ENCODE data around the gene FAM53C. TPM values are rescaled to one million over a fixed set of nuclear protein-coding genes. Genes with fewer than 3 reads are reported as not detected.
A peak's percentile ranks its signal among the peaks of the same experiment; 100 is the strongest.

The FAM53C gene
- total RNA-seq, 3 donors from 2014 or later (not counting 1 experiment from before 2014, with no cell fraction given): 65.1 to 140 (median 73.6) TPM

DNA sequence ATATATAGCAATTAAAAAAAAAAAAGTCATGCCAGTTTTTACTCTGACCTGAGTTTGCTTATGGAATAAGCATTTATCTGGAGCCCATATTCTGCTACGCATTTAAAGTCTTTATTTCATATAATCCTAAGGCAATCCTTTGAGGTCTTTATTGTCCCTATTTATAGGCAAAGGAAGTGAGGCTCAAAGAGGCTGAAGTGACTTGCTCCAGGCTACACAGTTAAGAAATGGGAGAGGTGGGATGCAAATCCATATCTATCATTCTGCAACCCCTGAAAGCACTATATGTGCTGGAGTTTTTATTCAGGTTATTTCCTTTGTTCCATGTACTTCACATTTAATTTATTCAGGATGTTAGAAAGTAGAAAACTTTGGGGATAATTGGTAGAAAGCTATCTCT is 26.5 kb downstream of the FAM53C start:
- Mint-ChIP-seq H3K4me1 (peaks cover 57% of the 10 kb centered on the region in 2 donors), H3K4me3 (no peak overlapping the region), H3K36me3 (no peaks in the 10 kb centered on the region), H3K27ac (no peak overlapping the region), H3K9me3 (no peaks in the 10 kb centered on the region), H3K27me3 (ENCODE audit: low read depth in 2 of 2) (no peaks in the 10 kb centered on the region)
- DNase-seq: no peak
- Histone ChIP-seq H3K27ac (ENCODE audit: low read length) (no peak overlapping the region), H3K36me3 (ENCODE audit: control insufficient read depth, insufficient read depth, low read length) (peaks cover 2% of the 10 kb centered on the region), H3K9me3 (ENCODE audit: control insufficient read depth, insufficient read depth, low read length) (no peaks in the 10 kb centered on the region), H3K4me1 (ENCODE audit: control insufficient read depth, insufficient read depth, low read length) (peaks cover 5% of the 10 kb centered on the region), H3K27me3 (ENCODE audit: control insufficient read depth, insufficient read depth, low read length) (no peaks in the 10 kb centered on the region), H3K4me3 (ENCODE audit: low read length) (no peak overlapping the region)
- intact Hi-C loops (cut with micrococcal nuclease): no loop called here
- no peak for ATAC-seq
- WGBS (ENCODE audit: insufficient coverage): no CpG with 5 or more reads among the region's 1 CpG
- TF ChIP-seq, protein P1, sequence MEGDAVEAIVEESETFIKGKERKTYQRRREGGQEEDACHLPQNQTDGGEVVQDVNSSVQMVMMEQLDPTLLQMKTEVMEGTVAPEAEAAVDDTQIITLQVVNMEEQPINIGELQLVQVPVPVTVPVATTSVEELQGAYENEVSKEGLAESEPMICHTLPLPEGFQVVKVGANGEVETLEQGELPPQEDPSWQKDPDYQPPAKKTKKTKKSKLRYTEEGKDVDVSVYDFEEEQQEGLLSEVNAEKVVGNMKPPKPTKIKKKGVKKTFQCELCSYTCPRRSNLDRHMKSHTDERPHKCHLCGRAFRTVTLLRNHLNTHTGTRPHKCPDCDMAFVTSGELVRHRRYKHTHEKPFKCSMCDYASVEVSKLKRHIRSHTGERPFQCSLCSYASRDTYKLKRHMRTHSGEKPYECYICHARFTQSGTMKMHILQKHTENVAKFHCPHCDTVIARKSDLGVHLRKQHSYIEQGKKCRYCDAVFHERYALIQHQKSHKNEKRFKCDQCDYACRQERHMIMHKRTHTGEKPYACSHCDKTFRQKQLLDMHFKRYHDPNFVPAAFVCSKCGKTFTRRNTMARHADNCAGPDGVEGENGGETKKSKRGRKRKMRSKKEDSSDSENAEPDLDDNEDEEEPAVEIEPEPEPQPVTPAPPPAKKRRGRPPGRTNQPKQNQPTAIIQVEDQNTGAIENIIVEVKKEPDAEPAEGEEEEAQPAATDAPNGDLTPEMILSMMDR (IDR thresholded peaks at IDR 0.05): no peak

GRCh38 chr5:138366632-138367382 is 28.7 kb downstream of the FAM53C start:
- H3K27ac ChIP-seq (ENCODE audit: low read length): no peak overlapping the region
- peaks cover 11% of the 10 kb centered on the region for H3K4me1 ChIP-seq (ENCODE audit: control insufficient read depth, insufficient read depth, low read length)
- 80% methylated on average over 4 of the region's 4 CpGs for WGBS (ENCODE audit: insufficient coverage)
- no peak for ATAC-seq
- TF ChIP-seq, protein P1 (IDR thresholded peaks at IDR 0.05): no peak
- Mint-ChIP-seq H3K4me1 (peaks cover 44 to 46% of the 10 kb centered on the region in 2 donors), H3K27ac (peak overlapping the region; percentile 5 to 13), H3K36me3 (no peaks in the 10 kb centered on the region), H3K4me3 (no peak overlapping the region), H3K9me3 (no peaks in the 10 kb centered on the region), H3K27me3 (ENCODE audit: low read depth in 2 of 2) (no peaks in the 10 kb centered on the region)
- peaks cover 2% of the 10 kb centered on the region for H3K36me3 ChIP-seq (ENCODE audit: control insufficient read depth, insufficient read depth, low read length)
- H3K27me3 ChIP-seq (ENCODE audit: control insufficient read depth, insufficient read depth, low read length): no peaks in the 10 kb centered on the region
- DNase-seq: no peak
- no peak overlapping the region for H3K4me3 ChIP-seq (ENCODE audit: low read length)
- no peaks in the 10 kb centered on the region for H3K9me3 ChIP-seq (ENCODE audit: control insufficient read depth, insufficient read depth, low read length)
- intact Hi-C loops (cut with micrococcal nuclease): no loop called here

DNA sequence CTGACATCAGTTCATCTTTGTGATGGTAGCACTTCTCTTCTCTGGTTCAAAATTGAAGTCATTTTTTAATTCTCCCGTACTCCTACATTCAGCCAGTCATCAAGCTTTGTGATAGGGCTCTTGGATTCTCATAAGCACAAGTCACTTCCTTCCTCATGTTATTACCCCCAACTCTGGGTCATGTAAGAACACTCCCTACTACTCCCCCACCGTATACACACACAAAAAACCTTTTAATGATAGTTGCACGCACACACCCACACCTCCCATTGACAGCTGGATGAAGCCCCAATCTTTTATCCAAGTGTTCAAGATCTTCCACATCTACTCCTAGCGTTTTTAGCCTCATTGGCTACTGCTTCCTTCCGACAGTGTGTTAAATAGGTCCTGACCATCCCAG is 31.2 kb downstream of the FAM53C start:
- Histone ChIP-seq H3K9me3 (ENCODE audit: control insufficient read depth, insufficient read depth, low read length) (no peaks in the 10 kb centered on the region), H3K36me3 (ENCODE audit: control insufficient read depth, insufficient read depth, low read length) (no peaks in the 10 kb centered on the region), H3K27ac (ENCODE audit: low read length) (peak overlapping the region; percentile 22), H3K4me3 (ENCODE audit: low read length) (no peak overlapping the region), H3K27me3 (ENCODE audit: control insufficient read depth, insufficient read depth, low read length) (no peaks in the 10 kb centered on the region), H3K4me1 (ENCODE audit: control insufficient read depth, insufficient read depth, low read length) (peaks cover 11% of the 10 kb centered on the region)
- H3K4me3 Mint-ChIP-seq: no peak overlapping the region
- no peaks in the 10 kb centered on the region for H3K9me3 Mint-ChIP-seq
- H3K27ac Mint-ChIP-seq: peak overlapping the region; percentile 29 to 57
- no peak for DNase-seq
- H3K27me3 Mint-ChIP-seq (ENCODE audit: low read depth in 2 of 2): no peaks in the 10 kb centered on the region
- 72% methylated on average over 5 of the region's 5 CpGs for WGBS (ENCODE audit: insufficient coverage)
- no peaks in the 10 kb centered on the region for H3K36me3 Mint-ChIP-seq
- peak in 1 of 3 donors; percentile 53 for ATAC-seq
- TF ChIP-seq, protein P1 (IDR thresholded peaks at IDR 0.05): no peak
- intact Hi-C loops (cut with micrococcal nuclease): no loop called here
- peaks cover 35 to 40% of the 10 kb centered on the region in 2 donors for H3K4me1 Mint-ChIP-seq

Data from natural killer cell (primary cell).